Spleen (tissue), 7 donors: ENCODE data around the gene GPR176.

Experiments used
- POLR2A ChIP-seq, 3 donors: fragments of 450-650 bp; IDR thresholded peaks; one replicate each; pipeline ENCODE4 v1.5.1; 2017; ENCODE audit warnings: antibody characterized with exemption in 3 of 3, mild to moderate bottlenecking in 1 of 3
- POLR2AphosphoS5 ChIP-seq, 3 donors: sonication (generic); formaldehyde crosslinking; IDR thresholded peaks; one replicate each; pipeline ENCODE4 v1.5.1; 2017; ENCODE audit warnings: antibody characterized with exemption in 3 of 3
- TF ChIP-seq, protein P1 (sequence below), 11 experiments: fragments of 200-600 bp in 7 of 11; fragments of 450-650 bp in 4 of 11; sonication (generic) in 4 of 11; IDR thresholded peaks in 8 of 11; conservative IDR thresholded peaks in 3 of 11; 1 replicate in 7 of 11; 2 replicates in 4 of 11; pipeline versions ENCODE4 v1.4.0 to v1.8.0; 2016 to 2021; ENCODE audit warnings: antibody characterized with exemption in 11 of 11, inconsistent platforms in 4 of 11, mild to moderate bottlenecking in 1 of 11
- donor health status: DM: no; HTN: no; CAD: no; lungs with moderate emphysema.
- donor health status: DM: no; HTN: no; CAD: no.
- donor health status: DM: no; HTN: no; CAD: no.

DNA sequence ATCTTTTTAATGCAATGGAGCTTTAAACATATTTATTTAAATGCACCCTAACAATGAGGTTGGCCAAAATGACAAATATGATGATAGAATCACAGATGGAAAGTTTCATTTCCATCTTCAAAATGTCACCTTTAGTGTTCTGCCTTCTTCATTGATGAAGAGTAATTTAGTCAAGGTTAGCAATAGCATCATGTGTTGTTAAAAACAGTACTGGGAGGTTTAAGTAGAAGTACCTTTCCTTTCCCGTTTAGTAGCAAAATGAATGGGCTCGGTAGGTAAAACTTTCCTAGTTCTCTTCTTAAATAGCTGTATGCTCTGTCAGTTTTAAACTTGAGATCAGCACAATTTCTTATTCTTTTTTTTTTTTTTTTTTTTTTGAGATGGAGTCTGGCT is 48.9 kb upstream of the GPR176 start:
- TF ChIP-seq, protein P1, sequence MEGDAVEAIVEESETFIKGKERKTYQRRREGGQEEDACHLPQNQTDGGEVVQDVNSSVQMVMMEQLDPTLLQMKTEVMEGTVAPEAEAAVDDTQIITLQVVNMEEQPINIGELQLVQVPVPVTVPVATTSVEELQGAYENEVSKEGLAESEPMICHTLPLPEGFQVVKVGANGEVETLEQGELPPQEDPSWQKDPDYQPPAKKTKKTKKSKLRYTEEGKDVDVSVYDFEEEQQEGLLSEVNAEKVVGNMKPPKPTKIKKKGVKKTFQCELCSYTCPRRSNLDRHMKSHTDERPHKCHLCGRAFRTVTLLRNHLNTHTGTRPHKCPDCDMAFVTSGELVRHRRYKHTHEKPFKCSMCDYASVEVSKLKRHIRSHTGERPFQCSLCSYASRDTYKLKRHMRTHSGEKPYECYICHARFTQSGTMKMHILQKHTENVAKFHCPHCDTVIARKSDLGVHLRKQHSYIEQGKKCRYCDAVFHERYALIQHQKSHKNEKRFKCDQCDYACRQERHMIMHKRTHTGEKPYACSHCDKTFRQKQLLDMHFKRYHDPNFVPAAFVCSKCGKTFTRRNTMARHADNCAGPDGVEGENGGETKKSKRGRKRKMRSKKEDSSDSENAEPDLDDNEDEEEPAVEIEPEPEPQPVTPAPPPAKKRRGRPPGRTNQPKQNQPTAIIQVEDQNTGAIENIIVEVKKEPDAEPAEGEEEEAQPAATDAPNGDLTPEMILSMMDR (IDR thresholded peaks at IDR 0.05 in 8 of 11, conservative IDR thresholded peaks at IDR 0.05 in 3 of 11), result no peak
- TF ChIP-seq POLR2A (IDR thresholded peaks at IDR 0.05) (no peak), POLR2AphosphoS5 (IDR thresholded peaks at IDR 0.05) (no peak)
